Fibroblast of lung (primary cell): ENCODE measurements around the gene C6orf62.

ENCODE experiments used
- EZH2 ChIP-seq: IDR thresholded peaks from 2 replicates; pipeline ENCODE4 v1.5.1; 2012; ENCODE audit warnings: low read length, control low read depth, mild to moderate bottlenecking; ENCODE audit errors: missing control alignments
- TF ChIP-seq, protein P1 (sequence below), 2 donors: IDR thresholded peaks in 1 of 2; conservative IDR thresholded peaks in 1 of 2; 1 replicate in 1 of 2; 2 replicates in 1 of 2; pipeline ENCODE4 v1.5.1; 2011 to 2012; ENCODE audit warnings: low read length in 2 of 2, control low read depth in 1 of 2, inconsistent platforms in 1 of 2, low read depth in 1 of 2, mild to moderate bottlenecking in 1 of 2

DNA sequence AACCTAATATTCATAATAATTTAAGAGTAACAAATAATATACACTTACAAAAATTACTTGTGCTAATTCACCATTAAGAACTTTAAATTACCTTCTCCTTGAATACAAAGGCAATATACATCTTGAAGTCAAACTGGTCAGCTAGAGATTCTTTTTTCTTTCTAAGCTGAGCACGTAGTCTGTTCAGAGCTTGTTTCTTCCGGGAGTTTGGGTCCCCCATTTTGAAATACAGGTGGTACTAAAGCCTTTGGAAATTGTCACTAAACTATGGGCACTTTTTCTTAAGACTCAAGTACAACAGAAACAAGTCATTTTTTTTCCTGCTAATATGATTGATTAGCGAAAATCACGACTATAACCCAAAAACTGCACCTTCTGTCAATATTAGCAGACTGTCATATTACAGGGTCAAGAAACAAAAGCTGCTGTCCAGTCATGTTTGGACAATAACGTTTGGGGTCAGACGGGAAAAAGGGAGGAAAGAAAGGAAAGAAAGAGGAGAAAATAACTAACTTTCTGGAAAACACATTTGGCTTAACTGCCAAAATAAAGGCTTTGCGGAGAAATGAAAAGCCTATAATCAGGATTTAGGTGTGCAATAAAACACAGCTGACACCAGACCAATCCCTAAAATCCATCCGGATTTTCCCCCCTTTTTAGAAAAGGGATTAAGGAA lies 367 bp downstream of the C6orf62 start:
- TF ChIP-seq, protein P1, sequence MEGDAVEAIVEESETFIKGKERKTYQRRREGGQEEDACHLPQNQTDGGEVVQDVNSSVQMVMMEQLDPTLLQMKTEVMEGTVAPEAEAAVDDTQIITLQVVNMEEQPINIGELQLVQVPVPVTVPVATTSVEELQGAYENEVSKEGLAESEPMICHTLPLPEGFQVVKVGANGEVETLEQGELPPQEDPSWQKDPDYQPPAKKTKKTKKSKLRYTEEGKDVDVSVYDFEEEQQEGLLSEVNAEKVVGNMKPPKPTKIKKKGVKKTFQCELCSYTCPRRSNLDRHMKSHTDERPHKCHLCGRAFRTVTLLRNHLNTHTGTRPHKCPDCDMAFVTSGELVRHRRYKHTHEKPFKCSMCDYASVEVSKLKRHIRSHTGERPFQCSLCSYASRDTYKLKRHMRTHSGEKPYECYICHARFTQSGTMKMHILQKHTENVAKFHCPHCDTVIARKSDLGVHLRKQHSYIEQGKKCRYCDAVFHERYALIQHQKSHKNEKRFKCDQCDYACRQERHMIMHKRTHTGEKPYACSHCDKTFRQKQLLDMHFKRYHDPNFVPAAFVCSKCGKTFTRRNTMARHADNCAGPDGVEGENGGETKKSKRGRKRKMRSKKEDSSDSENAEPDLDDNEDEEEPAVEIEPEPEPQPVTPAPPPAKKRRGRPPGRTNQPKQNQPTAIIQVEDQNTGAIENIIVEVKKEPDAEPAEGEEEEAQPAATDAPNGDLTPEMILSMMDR (conservative IDR thresholded peaks at IDR 0.05 in 1 of 2, IDR thresholded peaks at IDR 0.05 in 1 of 2; ENCODE audit: low read depth in 1 of 2, low read length in 2 of 2): no peak
- TF ChIP-seq EZH2: no peak
